Neural crest cell (in vitro differentiated cells): ENCODE measurements around the gene GRAMD4. TPM values are rescaled to one million over a fixed set of nuclear protein-coding genes. Genes with fewer than 3 reads are reported as not detected.

Source experiments
- DNase-seq: peaks from one replicate; pipeline ENCODE4 v3.0.0; 2021; ENCODE audit warnings: low read depth, mixed read lengths, low spot score
- H3K27ac Mint-ChIP-seq: one replicate; pipeline ENCODE4 v1.8.0; 2021; ENCODE audit warnings: mild to moderate bottlenecking, mixed read lengths; ENCODE audit not compliant: unreplicated experiment
- H3K27me3 Mint-ChIP-seq: 2 replicates; pipeline ENCODE4 v1.8.0; 2021; ENCODE audit warnings: low read depth, mild to moderate bottlenecking, mixed read lengths
- H3K36me3 Mint-ChIP-seq: 2 replicates; pipeline ENCODE4 v1.8.0; 2021; ENCODE audit warnings: low read depth, mild to moderate bottlenecking, mixed read lengths
- H3K4me1 Mint-ChIP-seq: 2 replicates; pipeline ENCODE4 v1.8.0; 2021; ENCODE audit warnings: mixed read lengths
- H3K4me3 Mint-ChIP-seq: one replicate; pipeline ENCODE4 v1.8.0; 2021; ENCODE audit warnings: mild to moderate bottlenecking, mixed read lengths
- H3K9me3 Mint-ChIP-seq: 2 replicates; pipeline ENCODE4 v1.8.0; 2021; ENCODE audit warnings: mixed read lengths
- CTCF ChIP-seq: fragments of 200-600 bp; sonication (generic); conservative IDR thresholded peaks from 2 replicates; pipeline ENCODE4 v1.5.0; 2021; ENCODE audit warnings: antibody characterized with exemption, mild to moderate bottlenecking
- total RNA-seq: library from RNA; stranded (reverse); gene quantifications from 2 replicates; pipeline ENCODE4 v1.2.1, GENCODE V29; 2021

GRAMD4 gene
- total RNA-seq, 1 donor from 2014 or later: 34.1 TPM

DNA sequence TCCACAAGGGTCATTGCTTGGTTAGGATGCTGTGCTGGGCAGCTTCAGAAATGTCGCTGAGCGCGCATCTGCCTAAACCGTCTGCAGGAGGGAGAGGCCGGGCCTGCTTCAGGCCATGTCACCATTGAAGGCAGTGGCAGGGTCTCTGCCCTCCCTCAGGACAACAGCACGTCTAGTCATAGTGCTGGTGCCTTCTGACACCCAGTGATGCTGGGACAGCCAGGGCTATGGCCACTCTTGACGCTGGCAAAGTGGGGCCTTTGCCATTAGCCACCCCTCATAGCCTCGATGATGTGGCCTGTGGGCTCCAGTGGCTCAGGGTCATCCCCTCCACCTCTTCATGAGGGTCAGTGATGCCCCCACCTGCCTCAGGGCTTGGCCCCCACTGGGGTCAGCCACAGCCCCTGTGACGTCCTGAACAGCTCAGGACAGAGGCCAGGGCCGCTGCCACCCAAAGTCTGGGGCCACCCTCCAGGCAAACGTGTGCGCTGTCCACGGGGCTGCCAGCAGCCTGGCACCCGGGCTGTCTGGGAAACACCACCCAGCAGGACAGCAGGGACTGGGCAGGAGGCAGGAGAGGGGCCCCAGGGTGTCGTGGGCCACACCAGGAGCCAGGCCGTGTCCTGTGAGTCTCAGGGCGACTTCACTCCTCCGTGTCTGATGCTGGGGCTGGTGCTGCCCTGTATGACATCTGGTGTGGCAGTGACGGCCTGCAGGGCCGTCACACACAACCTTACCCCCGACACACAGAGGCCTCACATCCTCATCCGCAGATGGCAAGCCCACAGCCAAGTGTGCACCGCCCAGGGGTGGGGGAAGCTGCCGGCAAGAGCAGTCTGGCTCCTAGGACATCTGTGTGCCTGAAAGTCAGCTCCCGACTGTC is 75.4 kb downstream of the GRAMD4 start:
- DNase-seq: no peak
- H3K4me3 Mint-ChIP-seq: no peak overlapping the region
- H3K4me1 Mint-ChIP-seq: peaks cover 18% of the 10 kb centered on the region
- H3K9me3 Mint-ChIP-seq: no peaks in the 10 kb centered on the region
- no peak for TF ChIP-seq CTCF
- H3K36me3 Mint-ChIP-seq: peaks cover 10% of the 10 kb centered on the region
- H3K27ac Mint-ChIP-seq: no peak overlapping the region
- H3K27me3 Mint-ChIP-seq: no peaks in the 10 kb centered on the region

GRCh38 chr22:46696229-46696518 is 76.0 kb downstream of the GRAMD4 start:
- H3K9me3 Mint-ChIP-seq: no peaks in the 10 kb centered on the region
- H3K4me3 Mint-ChIP-seq: no peak overlapping the region
- TF ChIP-seq CTCF: no peak
- peaks cover 18% of the 10 kb centered on the region for H3K4me1 Mint-ChIP-seq
- H3K27me3 Mint-ChIP-seq: no peaks in the 10 kb centered on the region
- H3K27ac Mint-ChIP-seq: no peak overlapping the region
- H3K36me3 Mint-ChIP-seq: peaks cover 12% of the 10 kb centered on the region
- DNase-seq: no peak

DNA sequence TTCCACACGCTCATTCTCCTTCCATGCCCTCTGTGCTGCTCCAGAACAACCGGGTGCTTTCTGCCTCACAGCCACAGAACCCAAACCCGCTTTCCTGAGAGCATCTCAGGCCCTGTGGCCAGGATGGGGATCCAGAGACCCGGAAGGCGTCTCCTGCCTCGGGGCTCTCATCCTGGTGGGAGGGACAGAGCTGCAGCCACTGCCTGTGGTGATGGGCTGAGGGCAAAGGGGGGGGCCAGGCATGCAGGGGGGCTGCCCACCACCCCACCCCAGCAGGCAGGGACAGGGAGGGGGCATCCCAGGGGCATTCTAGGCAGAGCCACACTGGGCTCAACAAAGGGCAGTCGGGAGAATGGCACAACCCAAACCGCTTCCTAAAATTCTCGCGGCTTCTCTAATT is 76.4 kb downstream of the GRAMD4 start:
- DNase-seq: no peak
- H3K36me3 Mint-ChIP-seq: peaks cover 10% of the 10 kb centered on the region
- peaks cover 18% of the 10 kb centered on the region for H3K4me1 Mint-ChIP-seq
- H3K27ac Mint-ChIP-seq: no peak overlapping the region
- H3K4me3 Mint-ChIP-seq: peak overlapping the region; percentile 19
- TF ChIP-seq CTCF: no peak
- no peaks in the 10 kb centered on the region for H3K27me3 Mint-ChIP-seq
- no peaks in the 10 kb centered on the region for H3K9me3 Mint-ChIP-seq

- no peak overlapping the region for H3K27ac Mint-ChIP-seq
- no peaks in the 10 kb centered on the region for H3K9me3 Mint-ChIP-seq
- H3K4me3 Mint-ChIP-seq: no peak overlapping the region
- peaks cover 11% of the 10 kb centered on the region for H3K36me3 Mint-ChIP-seq
- no peaks in the 10 kb centered on the region for H3K27me3 Mint-ChIP-seq
- no peak for TF ChIP-seq CTCF
- H3K4me1 Mint-ChIP-seq: peaks cover 21% of the 10 kb centered on the region
- DNase-seq: no peak
Measured at GRCh38 chr22:46697811-46698515, 77.8 kb downstream of the GRAMD4 start.

DNA sequence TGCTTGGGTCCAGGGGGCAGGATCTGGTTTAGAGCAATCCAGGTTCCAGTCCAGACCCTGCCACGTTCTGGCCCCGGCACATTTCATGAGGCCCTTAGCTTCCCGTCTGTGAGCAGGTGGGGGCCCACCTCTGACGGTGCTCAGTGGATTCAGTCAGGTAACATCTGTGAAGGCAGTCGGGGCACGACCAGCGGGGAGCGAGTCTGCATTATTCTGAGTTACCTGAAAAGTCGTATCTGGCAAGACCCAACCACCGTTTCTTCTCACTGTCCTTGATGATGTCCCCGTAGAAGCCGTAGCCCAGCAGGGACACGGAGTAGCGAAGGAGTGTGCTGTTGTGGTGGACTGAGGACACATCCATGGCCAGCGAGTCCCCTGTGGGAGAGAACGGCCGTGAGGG is 78.9 kb downstream of the GRAMD4 start:
- no peak for DNase-seq

More for the DNA sequence above, 78.9 kb downstream of the GRAMD4 start:
- peaks cover 11% of the 10 kb centered on the region for H3K36me3 Mint-ChIP-seq
- H3K27me3 Mint-ChIP-seq: no peaks in the 10 kb centered on the region
- peak overlapping the region; percentile 50 for H3K27ac Mint-ChIP-seq
- no peak for TF ChIP-seq CTCF
- H3K9me3 Mint-ChIP-seq: no peaks in the 10 kb centered on the region
- peaks cover 16% of the 10 kb centered on the region for H3K4me1 Mint-ChIP-seq
- no peak overlapping the region for H3K4me3 Mint-ChIP-seq
